AG04449 (cell line): ENCODE measurements around the gene ECD.
A peak's percentile ranks its signal among the peaks of the same experiment; 100 is the strongest.

Experiments
- CTCF ChIA-PET: fragments of 350-600 bp; formaldehyde crosslinking; extraction: SDS; loops from one replicate; lab custom pipeline; 2021; ENCODE audit warnings: antibody characterized with exemption; lab: Yijun Ruan, JAX
- POLR2A ChIA-PET: fragments of 400-600, 350-600 bp; formaldehyde crosslinking; extraction: SDS; loops from one replicate; lab custom pipeline; 2020; ENCODE audit warnings: antibody characterized with exemption, inconsistent platforms; lab: Yijun Ruan, JAX
- DNase-seq: peaks from one replicate; pipeline ENCODE4 v3.0.0-alpha.2; 2010; ENCODE audit warnings: low read depth, low spot score
- H3K4me3 ChIP-seq: 2 replicates; pipeline ENCODE4 v1.5.1; 2011; ENCODE audit warnings: low read depth, mild to moderate bottlenecking, control low read depth, low read length
- CTCF ChIP-seq: IDR thresholded peaks from one replicate; pipeline ENCODE4 v1.5.1; 2011; ENCODE audit warnings: mild to moderate bottlenecking, moderate library complexity, low read length, control low read depth, inconsistent platforms; ENCODE audit not compliant: insufficient read depth; ENCODE audit errors: missing control alignments

The ECD gene

GRCh38 chr10:73183667-73184281, 16.0 kb upstream of the ECD start:
- TF ChIP-seq CTCF: no peak
- ChIA-PET POLR2A (no interaction called here), CTCF (interaction anchor here (1.2 to 2.2 kb wide), 5 partner anchors 13 to 25 kb away, joined by 3 to 13 read pairs (median 4); no protein-coding TSS in a partner anchor)
- peak; percentile 37 for DNase-seq
- no peak overlapping the region for H3K4me3 ChIP-seq

DNA sequence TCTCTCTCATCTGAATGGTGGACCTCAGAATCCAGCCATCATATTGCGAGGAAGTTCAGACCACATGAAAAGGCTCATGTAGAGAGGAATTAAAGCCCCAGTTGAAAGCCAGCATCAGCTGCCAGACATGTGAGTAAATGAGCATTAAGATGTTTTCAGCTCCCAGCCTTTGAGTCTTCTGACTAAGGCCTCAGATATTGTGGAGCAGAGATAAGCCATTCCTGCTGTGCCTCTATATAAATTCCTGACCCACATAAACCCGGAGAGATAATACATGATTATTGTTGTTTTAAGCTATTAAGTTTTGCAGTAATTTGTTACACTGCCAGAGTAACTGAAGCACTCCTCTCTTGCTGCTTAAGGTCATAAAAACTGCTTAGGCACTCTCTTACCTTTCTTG, 14.8 kb upstream of the ECD start:
- POLR2A ChIA-PET: interaction anchor here (1.4 kb wide), 1 partner anchor 14 kb away, joined by 7 read pairs; no protein-coding TSS in a partner anchor
- no peak overlapping the region for H3K4me3 ChIP-seq
- no peak for TF ChIP-seq CTCF
- CTCF ChIA-PET: interaction anchor here (1.2 to 2.2 kb wide), 3 partner anchors 12 to 24 kb away, joined by 3 to 13 read pairs (median 4); no protein-coding TSS in a partner anchor
- DNase-seq: peak; percentile 31

DNA sequence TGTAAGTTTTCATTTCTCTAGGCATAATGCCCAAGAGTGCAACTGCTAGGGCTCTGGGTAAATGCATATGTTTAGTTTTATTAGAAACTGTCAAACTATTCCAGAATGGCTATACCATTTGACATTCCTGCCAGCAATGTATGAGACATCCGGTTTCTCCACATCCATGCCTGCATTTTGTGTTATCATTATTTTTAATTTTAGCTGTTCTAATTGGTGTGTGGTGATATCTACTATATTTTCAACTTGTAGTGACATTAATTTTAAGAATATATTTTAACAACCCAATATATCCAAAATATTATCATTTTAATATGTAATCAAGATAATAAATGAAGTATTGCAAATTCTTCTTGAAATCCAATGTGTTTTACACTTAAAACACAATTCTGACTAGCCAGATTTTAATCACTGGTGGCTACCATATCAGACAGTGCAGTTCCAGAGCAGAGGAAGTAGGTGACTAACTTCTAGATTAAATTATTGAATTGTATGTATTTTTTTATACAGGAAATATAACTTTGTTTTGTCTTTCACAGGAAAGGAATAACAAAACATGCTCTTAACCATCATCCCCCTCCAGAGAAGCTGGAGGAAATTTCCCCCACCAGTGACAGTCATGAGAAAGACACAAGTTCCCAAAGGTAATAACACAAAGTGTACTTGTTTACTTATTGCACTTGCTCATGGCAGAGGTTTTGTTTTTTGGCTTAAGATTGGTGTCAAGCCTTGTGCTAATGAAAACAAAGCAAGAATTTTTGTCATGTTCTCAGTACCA, 6.5 kb upstream of the ECD start:
- POLR2A ChIA-PET: no interaction called here

DNA sequence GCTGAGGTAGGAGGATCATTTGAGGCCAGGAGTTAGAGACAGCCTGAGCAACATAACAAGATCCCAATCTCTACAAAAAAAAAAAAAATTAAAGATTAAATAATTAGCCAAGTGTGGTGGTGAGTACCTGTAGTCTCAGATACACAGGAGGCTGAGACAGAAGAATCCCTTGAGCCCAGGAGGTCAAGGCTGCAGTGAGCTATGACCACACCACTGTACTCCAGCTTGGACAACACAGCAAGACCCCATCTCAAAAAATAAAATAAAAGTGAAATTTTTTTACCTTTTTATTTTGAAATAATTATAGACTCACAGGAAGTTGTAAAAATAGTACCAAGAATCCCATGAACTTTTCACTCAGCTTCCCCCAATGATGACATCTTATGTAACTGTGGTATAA, 5.1 kb upstream of the ECD start:
- no peak for DNase-seq
- TF ChIP-seq CTCF: no peak
- ChIA-PET CTCF (interaction anchor here (1.8 kb wide), 1 partner anchor 14 kb away, joined by 8 read pairs; no protein-coding TSS in a partner anchor), POLR2A (no interaction called here)
- no peak overlapping the region for H3K4me3 ChIP-seq

More for the DNA sequence above, 6.5 kb upstream of the ECD start:
- no peak overlapping the region for H3K4me3 ChIP-seq
- no peak for TF ChIP-seq CTCF
- no peak for DNase-seq
- CTCF ChIA-PET: interaction anchor here (1.2 to 3.5 kb wide), 2 partner anchors 15 to 19 kb away, joined by 3 to 18 read pairs; no protein-coding TSS in a partner anchor

DNA sequence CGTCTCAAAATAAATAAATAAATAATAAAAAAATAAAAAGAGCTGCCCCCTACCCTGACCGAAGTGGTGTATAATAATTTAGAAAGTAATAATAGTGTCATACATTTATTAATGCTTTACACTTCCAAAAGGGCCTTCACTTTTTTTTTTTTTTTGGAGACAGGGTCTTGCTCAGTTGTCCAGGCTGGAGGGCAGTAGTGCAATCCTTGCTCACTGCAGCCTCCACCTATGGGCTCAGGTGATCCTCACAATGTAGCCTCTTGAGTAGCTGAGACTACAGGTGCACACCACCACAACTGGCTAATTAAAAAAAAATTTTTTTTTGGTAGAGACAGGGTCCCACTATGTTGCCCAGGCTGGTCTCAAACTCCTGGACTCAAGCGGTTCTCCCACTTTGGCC, 1.5 kb upstream of the ECD start:
- POLR2A ChIA-PET: no interaction called here
- CTCF ChIA-PET: interaction anchor here (2.0 to 5.2 kb wide), 2 partner anchors 12 to 74 kb away, joined by 6 to 58 read pairs; no protein-coding TSS in a partner anchor
- H3K4me3 ChIP-seq: no peak overlapping the region
- TF ChIP-seq CTCF: no peak
- no peak for DNase-seq

DNA sequence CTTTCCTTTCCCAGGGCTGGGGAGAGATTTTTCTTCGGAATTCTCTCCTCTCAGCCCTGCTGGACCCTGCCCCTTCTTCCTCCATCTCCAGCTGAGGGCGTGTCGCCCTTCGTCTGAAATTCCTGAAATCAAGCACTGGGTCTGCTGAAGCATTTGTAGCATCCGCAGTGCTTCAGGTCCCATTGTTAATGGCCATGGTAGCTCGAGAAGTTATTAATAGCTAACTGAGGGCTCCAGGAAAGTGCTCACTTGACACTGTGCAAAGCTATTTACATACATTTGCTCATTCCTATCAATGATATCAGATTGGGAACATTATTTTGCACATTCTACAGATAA, 626 bp upstream of the ECD start:
- ChIA-PET CTCF (interaction anchor here (2.0 to 5.2 kb wide), 2 partner anchors 11 to 73 kb away, joined by 6 to 58 read pairs; no protein-coding TSS in a partner anchor), POLR2A (interaction anchor here (0.6 to 1.4 kb wide), 6 partner anchors 14 to 134 kb away, joined by 3 to 7 read pairs (median 4); partner anchors contain the start of genes DNAJC9 and P4HA1)
- H3K4me3 ChIP-seq: peak overlapping the region; percentile 88
- no peak for TF ChIP-seq CTCF
- DNase-seq: no peak
